IMR-90 (cell line): Measurements from ENCODE around the gene AGBL1.

Experiments used
- CEBPB ChIP-seq: IDR thresholded peaks from 2 replicates; pipeline ENCODE4 v1.6.1; 2012; ENCODE audit warnings: low read depth, low read length, improper control_type of control experiment
- CTCF ChIP-seq: conservative IDR thresholded peaks from 2 replicates; pipeline ENCODE4 v1.5.1; 2012; ENCODE audit warnings: mild to moderate bottlenecking, low read depth, low read length, improper control_type of control experiment
- NFE2L2 ChIP-seq: fragments of 150-350 bp; IDR thresholded peaks from 2 replicates; pipeline ENCODE4 v1.6.1; 2016; ENCODE audit warnings: low read depth, mild to moderate bottlenecking, low read length
- POLR2A ChIP-seq: IDR thresholded peaks from 2 replicates; pipeline ENCODE4 v1.6.1; 2012; ENCODE audit warnings: mild to moderate bottlenecking, low read depth, low read length
- RAD21 ChIP-seq: IDR thresholded peaks from 2 replicates; pipeline ENCODE4 v1.6.1; 2012; ENCODE audit warnings: low read length, improper control_type of control experiment
- TF ChIP-seq, protein P1 (sequence below): fragments of 150-350 bp; IDR thresholded peaks from 2 replicates; pipeline ENCODE4 v1.6.1; 2017; ENCODE audit warnings: mild to moderate bottlenecking, antibody characterized with exemption, low read length, low read depth

GRCh38 chr15:86080302-86080701 is 631 bp downstream of the AGBL1 start:
- TF ChIP-seq NFE2L2, result no peak
- no peak for TF ChIP-seq CEBPB
- no peak for TF ChIP-seq CTCF
- TF ChIP-seq POLR2A, result no peak
- TF ChIP-seq RAD21, result no peak
- TF ChIP-seq, protein P1, sequence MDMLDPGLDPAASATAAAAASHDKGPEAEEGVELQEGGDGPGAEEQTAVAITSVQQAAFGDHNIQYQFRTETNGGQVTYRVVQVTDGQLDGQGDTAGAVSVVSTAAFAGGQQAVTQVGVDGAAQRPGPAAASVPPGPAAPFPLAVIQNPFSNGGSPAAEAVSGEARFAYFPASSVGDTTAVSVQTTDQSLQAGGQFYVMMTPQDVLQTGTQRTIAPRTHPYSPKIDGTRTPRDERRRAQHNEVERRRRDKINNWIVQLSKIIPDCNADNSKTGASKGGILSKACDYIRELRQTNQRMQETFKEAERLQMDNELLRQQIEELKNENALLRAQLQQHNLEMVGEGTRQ, result no peak
